ENCODE measurements around the gene IFIT1. TPM values are rescaled to one million over a fixed set of nuclear protein-coding genes. Genes with fewer than 3 reads are reported as not detected.
"Not testable (repeated sequence)": the region's sequence is repeated elsewhere in the genome, so short reads cannot be mapped to it uniquely, and the experiment has no call there.

The IFIT1 gene
- polyA plus RNA-seq, 1 donor: 40.3 TPM

DNA sequence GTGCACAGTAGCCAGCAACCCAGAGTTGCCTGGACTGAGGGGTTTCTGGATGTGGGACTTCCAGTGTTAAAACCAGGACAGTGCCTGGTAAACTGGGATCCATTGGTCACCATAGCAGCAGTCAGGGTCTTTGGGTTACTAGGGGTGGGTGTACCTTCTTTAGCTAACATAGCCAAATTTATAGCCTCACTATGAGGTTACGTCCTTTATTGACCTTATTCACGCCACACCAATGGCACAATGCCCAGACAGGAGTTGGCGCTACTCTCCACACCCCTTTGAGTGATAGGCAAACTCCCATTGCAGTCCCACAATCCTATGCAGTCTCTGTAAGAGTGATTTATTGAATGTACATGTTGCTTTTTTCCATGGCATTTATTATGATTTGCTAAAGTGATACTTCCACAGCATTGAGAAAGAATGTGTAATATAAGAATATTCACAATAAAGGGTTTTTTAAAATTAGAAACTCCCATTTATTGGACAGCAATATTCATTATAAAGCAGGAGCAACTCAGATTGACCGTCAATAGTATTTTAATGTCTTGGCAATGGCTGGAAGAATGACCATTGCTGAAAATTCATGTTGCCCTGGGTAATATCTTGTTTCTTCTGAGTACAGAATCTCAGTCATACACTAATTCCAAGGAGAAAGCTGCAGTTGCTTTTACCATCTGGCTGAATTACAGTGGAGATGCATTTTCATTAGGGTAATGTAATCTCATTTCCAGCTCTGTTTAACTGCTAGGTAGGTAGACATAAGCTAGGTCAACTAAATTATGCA, 48.0 kb downstream of the IFIT1 start:
- no peak for DNase-seq (ENCODE audit: low read depth)

DNA sequence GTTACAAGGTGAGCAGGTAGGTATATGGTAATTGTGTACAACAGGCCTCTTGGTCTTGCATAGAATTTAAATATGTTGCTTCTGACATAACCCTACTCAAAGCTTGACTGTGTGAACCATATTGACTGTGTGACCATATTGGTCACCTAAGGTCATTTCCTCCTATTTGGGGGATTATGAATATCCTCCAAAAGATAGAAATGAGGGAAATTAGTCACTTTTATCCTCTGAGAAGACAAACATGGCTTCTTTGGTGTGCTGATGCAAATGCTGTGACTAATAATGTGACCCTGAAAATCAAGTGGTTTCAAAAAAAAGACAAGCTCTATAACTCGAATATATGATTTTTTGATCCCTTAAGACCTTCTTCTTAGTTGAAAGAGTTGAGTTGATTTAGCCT, 49.9 kb downstream of the IFIT1 start:
- no peak for DNase-seq (ENCODE audit: low read depth)

DNA sequence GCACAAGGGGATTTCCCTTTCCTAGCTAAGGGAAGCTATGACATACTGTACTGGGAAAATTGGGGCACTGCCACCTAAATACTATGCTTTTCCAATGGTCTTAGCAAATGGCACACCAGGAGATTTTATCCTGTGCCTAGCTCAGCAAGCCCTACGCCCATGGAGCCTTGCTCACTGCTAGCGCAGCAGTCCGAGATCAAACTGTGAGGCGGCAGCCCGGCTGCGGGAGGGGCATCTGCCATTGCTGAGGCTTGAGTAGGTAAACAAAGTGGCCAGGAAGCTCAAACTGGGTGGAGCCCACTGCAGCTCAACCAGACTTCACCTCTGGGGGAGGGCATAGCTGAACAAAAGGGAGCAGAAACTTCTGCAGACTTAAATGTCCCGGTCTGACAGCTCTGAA, 52.4 kb downstream of the IFIT1 start:
- not testable (repeated sequence) for DNase-seq (ENCODE audit: low read depth)

DNA sequence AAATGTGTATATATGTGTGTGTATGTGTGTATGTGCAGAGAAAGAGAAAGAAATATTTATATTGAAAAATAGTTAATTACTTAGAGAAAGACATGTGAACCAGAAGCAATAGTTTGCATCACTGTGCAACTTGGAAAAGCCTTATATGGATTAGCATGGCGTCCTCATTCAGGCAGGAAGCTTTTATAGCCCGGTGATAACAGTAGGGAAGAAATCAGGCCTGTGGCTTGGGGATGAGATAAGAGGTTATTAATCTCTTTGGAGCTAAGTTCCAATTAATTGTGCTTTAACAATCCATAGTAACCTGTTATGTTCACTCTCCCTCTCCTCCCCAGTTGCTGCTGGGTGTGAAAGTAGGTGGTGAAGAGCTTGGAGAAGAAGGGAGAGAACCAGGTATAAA, 58.5 kb downstream of the IFIT1 start:
- no peak for DNase-seq (ENCODE audit: low read depth)

DNA sequence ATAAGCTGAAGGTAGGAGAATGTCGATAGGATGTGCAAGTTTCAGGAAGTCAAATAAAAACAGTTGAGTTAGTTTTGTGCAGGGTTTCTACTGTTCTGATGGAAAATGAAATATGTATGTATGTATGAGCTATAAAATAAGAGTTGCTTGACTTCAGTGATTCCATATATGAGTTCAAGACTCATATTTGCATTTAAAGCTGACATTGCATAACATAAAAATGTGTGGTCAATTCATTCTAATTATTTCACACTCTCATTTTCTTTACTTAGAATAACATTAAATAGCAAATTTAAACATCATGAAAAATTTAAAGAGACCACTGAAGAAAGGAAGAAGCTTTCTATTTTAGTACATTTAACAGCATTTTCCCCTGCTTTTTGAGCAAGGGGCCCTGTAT, 59.8 kb downstream of the IFIT1 start:
- no peak for DNase-seq (ENCODE audit: low read depth)

DNA sequence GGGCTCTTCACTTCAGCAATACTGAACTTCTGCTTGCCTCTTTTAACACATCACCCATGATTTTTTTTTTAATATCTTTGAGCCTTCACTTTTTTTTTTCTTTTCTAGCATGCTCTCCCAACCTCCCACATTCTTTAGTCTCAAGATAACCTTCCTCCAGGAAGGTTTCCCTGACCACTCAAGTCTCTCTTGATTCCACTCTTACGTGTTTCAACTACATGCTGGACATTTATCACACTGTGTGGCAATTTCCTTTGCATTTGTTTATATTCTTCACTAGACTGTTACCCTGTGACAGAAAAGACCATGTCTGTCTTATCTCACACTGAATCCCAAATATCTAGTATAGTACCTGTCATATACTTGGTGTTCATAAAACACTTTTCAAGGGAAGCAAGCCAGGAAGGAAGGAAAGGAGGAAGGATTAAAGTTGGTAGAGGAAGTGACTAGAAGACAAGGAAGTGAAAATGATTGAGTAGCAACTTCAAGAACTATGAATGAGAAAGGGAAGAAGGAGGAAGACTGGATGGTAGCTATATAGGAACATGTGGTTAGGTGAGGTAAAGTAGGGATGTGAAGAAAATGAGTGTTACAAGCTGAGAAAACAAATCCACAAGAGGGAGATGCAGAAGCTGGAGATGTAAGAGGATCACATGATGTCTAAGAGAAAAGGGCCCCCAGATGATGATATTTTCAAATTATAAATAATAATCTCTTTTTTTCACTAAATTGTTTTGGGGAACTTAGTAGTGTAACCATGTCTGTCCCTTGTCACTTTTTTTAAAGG, 62.3 kb downstream of the IFIT1 start:
- DNase-seq (ENCODE audit: low read depth): no peak

Other genes starting within 250 kb of the IFIT1 start
- 0.35 TPM for gene CH25H, start 185.3 kb upstream of the IFIT1 start, polyA plus RNA-seq (ENCODE audit: insufficient read length)
- 28.9 TPM for gene LIPA, start 140.8 kb upstream of the IFIT1 start, polyA plus RNA-seq (ENCODE audit: insufficient read length)
- 5.5 TPM for gene IFIT2, start 90.6 kb upstream of the IFIT1 start, polyA plus RNA-seq (ENCODE audit: insufficient read length)
- 6.0 TPM for gene IFIT3, start 64.6 kb upstream of the IFIT1 start, polyA plus RNA-seq (ENCODE audit: insufficient read length)
- gene IFIT1B, start 14.6 kb upstream of the IFIT1 start, polyA plus RNA-seq (ENCODE audit: insufficient read length): 0.53 TPM
- gene IFIT5, start 21.9 kb downstream of the IFIT1 start, polyA plus RNA-seq (ENCODE audit: insufficient read length): 8.2 TPM
- gene SLC16A12, start 143.0 kb downstream of the IFIT1 start, polyA plus RNA-seq (ENCODE audit: insufficient read length): 1.2 TPM

All from forelimb muscle (tissue), 1 donor.